Activated gamma-delta T cell treated with Interleukin-2 at 50 U/mL for 16 hours (primary cell): ENCODE data around the gene UGT2B28.
"Not testable (repeated sequence)": the region's sequence is repeated elsewhere in the genome, so short reads cannot be mapped to it uniquely, and the experiment has no call there.

Experiments
- DNase-seq: peaks from one replicate; pipeline ENCODE4 v3.0.0-alpha.2; 2020

The UGT2B28 gene

DNA sequence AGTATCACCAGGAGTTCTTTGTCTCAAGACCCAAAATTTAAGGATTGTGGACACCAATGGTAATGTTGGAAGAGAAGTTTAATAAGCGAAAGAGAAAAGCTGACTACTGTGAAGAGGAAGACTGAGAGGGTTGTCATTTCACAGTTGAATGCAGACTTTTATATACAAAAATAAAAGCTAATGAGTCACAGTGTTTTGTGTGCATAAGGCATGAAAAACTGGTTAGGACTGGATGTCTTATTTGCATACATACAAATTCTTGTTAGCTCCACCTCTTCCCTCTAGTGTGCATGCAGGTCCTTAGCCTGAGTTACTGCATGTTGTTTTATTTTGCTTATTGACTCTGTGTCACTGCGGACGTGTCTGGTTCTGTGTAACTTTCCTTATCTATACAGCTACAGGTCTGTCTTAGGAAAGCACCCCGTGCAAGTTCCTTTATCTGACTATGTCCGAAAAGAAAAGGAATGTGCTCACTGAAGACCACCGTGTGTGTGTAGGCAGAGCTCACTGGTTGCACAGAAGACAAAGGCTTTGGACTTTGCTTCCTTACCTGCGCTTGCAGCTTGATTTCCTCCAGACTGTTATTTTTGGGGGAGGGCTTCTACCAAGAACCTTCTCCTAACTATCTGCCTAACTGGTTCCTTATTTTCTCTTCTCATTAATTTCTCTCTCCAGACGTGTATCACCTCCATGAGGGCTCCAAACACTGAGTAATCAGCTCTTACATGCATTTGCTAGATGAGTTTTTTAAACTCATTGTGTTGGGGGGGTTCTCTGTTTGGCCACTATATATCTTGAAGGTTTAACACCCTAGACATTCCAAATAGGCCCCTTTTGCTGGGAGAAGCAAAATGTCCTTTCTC, 63.5 kb downstream of the UGT2B28 start:
- DNase-seq: not testable (repeated sequence)
